GM10847 (cell line): ENCODE measurements around the gene PAK4.

Experiments used
- POLR2A ChIP-seq: IDR thresholded peaks from 2 replicates; pipeline ENCODE4 v1.6.1; 2011; ENCODE audit not compliant: insufficient read length; ENCODE audit errors: extremely low read depth

PAK4 gene

GRCh38 chr19:39163621-39164020 is 38.0 kb downstream of the PAK4 start:
- no peak for TF ChIP-seq POLR2A

DNA sequence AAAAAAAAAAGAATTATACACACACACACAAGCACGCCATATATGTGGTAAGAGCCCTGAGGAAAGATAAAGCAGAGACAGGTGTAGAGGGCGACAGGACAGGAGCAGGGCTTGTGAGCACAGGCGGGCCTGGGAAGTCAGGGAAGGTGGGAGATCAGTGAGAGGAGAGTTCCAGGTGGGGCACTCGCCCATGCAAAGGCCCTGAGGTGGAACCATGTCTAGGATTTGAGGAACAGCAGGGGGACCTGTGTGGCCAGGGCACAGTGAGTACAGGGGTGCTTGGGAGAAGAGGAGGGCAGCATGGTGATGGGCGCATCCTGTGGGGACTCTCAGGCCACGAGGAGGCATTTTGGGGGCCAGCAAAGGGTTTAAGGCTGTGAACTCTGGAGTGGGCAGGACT is 38.7 kb downstream of the PAK4 start:
- TF ChIP-seq POLR2A = no peak

- TF ChIP-seq POLR2A = no peak
These were observed 40.3 kb downstream of the PAK4 start for GRCh38 chr19:39165857-39166256.

DNA sequence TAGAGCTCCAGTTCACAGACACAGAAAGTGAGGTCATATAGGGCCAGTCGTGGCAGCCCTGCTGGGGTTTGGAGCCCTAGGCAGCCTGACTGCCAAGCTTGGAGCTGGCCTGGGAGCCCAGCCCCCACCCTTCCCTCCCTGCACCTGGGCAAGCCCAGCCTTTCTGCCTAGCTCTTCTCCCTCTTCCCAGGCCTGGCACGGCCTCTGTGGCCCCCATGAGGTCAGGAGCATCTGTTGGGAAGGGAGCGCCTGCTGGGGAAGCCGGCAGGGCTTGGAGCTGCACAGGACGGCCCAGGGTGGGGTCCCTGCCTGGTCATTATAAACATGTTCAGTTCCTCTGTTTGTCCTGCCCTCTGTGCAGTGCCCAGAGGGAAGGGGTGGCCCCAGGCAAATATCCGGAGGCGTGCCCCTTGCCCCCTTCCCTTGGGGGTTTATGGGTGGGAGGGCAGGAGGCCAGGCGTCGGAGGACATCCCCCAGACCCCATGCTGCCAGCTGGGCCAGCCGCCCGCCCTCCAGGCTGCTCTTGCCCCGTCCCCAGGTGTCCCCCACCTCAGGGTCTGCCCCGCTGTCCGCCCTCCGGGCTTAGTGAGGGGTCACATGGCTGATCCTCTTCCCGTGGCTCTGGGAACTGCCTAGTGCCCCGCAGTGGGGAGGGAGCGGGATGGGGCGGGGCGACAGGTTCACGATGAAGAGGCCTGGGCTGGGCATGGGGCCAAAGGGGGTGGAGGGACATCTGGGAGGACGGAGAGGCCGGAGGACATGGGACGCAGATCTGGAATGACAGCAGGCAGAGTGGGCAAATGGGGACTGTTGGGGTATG is 41.2 kb downstream of the PAK4 start:
- TF ChIP-seq POLR2A = no peak

GRCh38 chr19:39167461-39168257 is 42.1 kb downstream of the PAK4 start:
- no peak for TF ChIP-seq POLR2A

GRCh38 chr19:39168258-39169142 is 42.9 kb downstream of the PAK4 start:
- no peak for TF ChIP-seq POLR2A

GRCh38 chr19:39169143-39169810 is 43.7 kb downstream of the PAK4 start:
- no peak for TF ChIP-seq POLR2A

- no peak for TF ChIP-seq POLR2A
These were observed 45.0 kb downstream of the PAK4 start for GRCh38 chr19:39170386-39171231.

GRCh38 chr19:39171479-39172465 is 46.2 kb downstream of the PAK4 start:
- TF ChIP-seq POLR2A = no peak

- no peak for TF ChIP-seq POLR2A
These were observed 47.3 kb downstream of the PAK4 start for GRCh38 chr19:39172700-39173501.

DNA sequence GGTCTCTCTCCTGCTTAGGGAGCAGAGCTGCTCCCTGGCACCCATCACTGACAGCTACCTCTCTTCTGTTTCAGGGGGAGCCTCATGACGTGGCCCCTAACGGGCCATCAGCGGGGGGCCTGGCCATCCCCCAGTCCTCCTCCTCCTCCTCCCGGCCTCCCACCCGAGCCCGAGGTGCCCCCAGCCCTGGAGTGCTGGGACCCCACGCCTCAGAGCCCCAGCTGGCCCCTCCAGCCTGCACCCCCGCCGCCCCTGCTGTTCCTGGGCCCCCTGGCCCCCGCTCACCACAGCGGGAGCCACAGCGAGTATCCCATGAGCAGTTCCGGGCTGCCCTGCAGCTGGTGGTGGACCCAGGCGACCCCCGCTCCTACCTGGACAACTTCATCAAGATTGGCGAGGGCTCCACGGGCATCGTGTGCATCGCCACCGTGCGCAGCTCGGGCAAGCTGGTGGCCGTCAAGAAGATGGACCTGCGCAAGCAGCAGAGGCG is 48.0 kb downstream of the PAK4 start:
- no peak for TF ChIP-seq POLR2A

GRCh38 chr19:39174142-39174541 is 48.6 kb downstream of the PAK4 start:
- TF ChIP-seq POLR2A = no peak
